GM12872 (cell line): ENCODE measurements around the gene RASGRP4.
A peak's percentile ranks its signal among the peaks of the same experiment; 100 is the strongest.

ENCODE experiments used
- TF ChIP-seq, protein P1 (sequence below): IDR thresholded peaks from 3 replicates; pipeline ENCODE4 v1.5.1; 2011; ENCODE audit warnings: low read depth, mild to moderate bottlenecking, low read length, moderate library complexity; ENCODE audit not compliant: insufficient read depth

RASGRP4 gene

DNA sequence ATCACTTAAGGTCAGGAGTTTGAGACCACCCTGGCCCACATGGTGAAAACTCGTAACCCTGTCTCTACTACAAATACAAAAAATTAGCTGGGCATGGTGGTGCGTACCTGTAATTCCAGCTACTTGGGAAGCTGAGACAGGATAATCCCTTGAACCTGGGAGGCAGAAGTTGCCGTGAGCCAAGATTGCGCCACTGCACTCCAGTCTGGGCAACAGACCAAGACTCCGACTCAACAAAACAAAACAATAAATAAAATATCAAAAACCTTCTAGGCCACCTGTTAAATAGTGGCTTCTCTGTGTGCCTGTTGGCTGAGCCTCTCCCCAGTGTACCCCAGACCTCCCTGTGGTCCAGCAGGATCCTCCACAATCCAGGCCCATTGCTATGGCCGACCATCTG is 54.9 kb downstream of the RASGRP4 start:
- TF ChIP-seq, protein P1, sequence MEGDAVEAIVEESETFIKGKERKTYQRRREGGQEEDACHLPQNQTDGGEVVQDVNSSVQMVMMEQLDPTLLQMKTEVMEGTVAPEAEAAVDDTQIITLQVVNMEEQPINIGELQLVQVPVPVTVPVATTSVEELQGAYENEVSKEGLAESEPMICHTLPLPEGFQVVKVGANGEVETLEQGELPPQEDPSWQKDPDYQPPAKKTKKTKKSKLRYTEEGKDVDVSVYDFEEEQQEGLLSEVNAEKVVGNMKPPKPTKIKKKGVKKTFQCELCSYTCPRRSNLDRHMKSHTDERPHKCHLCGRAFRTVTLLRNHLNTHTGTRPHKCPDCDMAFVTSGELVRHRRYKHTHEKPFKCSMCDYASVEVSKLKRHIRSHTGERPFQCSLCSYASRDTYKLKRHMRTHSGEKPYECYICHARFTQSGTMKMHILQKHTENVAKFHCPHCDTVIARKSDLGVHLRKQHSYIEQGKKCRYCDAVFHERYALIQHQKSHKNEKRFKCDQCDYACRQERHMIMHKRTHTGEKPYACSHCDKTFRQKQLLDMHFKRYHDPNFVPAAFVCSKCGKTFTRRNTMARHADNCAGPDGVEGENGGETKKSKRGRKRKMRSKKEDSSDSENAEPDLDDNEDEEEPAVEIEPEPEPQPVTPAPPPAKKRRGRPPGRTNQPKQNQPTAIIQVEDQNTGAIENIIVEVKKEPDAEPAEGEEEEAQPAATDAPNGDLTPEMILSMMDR, result no peak

DNA sequence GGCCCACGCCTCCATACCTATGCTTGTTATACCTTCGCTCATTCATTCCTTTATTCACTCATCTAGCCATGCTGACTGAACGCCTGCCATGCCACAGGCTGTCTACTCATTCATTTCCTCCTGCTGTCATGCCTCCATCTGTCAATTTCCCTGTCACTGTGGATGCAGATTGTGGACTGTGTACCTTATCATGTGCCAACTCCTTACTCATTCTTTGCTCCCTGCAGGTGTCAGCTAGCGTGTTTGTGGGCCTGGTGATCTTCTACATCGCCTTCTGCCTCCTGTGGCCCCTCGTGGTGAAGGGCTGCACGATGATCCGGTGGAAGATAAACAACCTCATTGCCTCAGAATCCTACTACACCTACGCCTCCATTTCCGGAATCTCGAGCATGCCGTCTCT is 55.7 kb downstream of the RASGRP4 start:
- TF ChIP-seq, protein P1, result no peak

GRCh38 chr19:38369584-38369983 is 56.4 kb downstream of the RASGRP4 start:
- TF ChIP-seq, protein P1, result no peak

DNA sequence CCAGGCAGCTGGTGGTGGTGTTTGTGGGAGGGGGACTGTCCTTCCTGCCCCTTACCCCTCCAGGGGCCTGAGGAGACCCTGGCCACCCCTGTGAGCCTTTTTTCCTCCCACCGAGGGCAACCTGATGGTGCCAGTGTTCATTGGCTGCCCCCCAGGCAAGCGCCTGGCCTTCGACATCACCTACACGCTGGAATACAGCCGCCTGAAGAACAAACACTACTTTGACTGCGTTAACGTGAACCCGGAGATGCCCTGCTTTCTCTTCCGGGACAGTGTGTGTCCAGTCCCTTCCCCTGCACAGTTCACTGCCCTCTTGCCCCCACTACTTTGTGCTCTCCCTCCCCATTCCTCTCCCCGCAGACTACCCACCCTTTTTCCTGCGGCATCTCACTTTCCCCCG is 59.0 kb downstream of the RASGRP4 start:
- TF ChIP-seq, protein P1, result no peak

- TF ChIP-seq, protein P1, result no peak
Observed at GRCh38 chr19:38362076-38362945, 63.7 kb downstream of the RASGRP4 start.

GRCh38 chr19:38361633-38362075 is 64.4 kb downstream of the RASGRP4 start:
- TF ChIP-seq, protein P1, result peak; percentile 19; the same call in 1 of the 3 replicates

DNA sequence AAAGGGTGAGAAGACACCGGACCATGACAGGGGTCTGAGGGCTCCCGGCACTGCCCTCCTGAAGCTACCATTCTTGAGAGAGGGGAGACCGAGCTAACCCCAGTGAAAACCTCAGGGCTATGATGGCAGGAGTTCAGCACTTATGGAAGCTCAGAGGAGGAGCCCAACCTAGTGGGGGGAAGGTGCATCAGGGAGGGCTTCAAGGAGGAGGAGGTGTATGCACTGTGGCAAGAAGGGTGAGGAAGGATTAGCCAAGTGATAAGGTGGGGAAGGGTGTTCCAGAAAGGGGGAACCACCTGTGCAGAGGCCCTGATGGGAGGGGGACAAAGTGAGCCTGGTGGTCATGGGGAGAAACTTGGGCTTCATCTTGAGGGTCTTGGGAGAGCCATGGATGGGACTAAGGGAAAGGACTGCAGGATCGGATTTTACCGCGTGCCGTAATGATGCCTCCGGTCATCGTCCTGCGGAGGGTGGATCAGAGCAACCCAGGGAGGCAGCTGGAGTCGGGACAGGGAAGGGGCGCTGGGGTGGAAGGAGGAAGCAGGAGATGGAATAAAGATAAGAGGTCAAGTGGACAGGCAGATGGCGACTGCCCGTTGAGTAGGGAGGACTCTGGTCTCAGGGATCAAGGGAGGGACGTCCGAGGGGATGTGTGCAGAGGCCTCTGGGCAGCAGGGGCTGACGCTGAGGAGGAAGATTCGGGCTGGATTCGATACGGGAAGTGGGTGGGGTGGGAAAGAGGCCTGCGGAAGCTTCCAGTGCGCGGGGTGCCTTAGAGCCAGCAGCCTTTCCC is 65.0 kb downstream of the RASGRP4 start:
- TF ChIP-seq, protein P1, result no peak
